Endothelial cell of umbilical vein (primary cell): ENCODE results near the gene RNF111. TPM values are rescaled to one million over a fixed set of nuclear protein-coding genes. Genes with fewer than 3 reads are reported as not detected.

Source experiments
- BruUV-seq: library from RNA; stranded (reverse); fragments of 400-500 nt; replicated peaks from 2 replicates; lab custom pipeline; 2021; lab: Mats Ljungman, UMichigan
- CTCF ChIA-PET: fragments of 300-600, 350-600 bp; sonication (Branson Sonifier 250); formaldehyde crosslinking; loops from one replicate; lab custom pipeline; 2021; ENCODE audit warnings: antibody characterized with exemption, inconsistent platforms; lab: Charles Lee
- POLR2A ChIA-PET: fragments of 300-600, 350-600 bp; sonication (Branson Sonifier 250); formaldehyde crosslinking; loops from one replicate; lab custom pipeline; 2021; ENCODE audit warnings: antibody characterized with exemption, inconsistent platforms; lab: Charles Lee
- DNase-seq: peaks from one replicate; pipeline ENCODE4 v3.0.0-alpha.2; 2011; ENCODE audit warnings: low read depth, low spot score
- FAIRE-seq: peaks from 2 replicates; lab custom pipeline; 2011; peaks lifted over from hg19 to GRCh38; lab: Jason Lieb, UNC
- H2AFZ ChIP-seq: 2 replicates; pipeline ENCODE4 v1.6.0; 2012; ENCODE audit warnings: low read depth, low read length, control low read depth, inconsistent platforms
- H3K27ac ChIP-seq: 2 replicates; pipeline ENCODE4 v1.5.1; 2011; ENCODE audit warnings: low read depth, mild to moderate bottlenecking, control low read depth, low read length, moderate library complexity; ENCODE audit not compliant: insufficient read depth
- H3K27me3 ChIP-seq, 2 experiments: 2 replicates each; pipeline versions ENCODE4 v1.6.0 to v1.6.1; 2011; ENCODE audit warnings: low read length in 2 of 2, mixed read lengths in 1 of 2; ENCODE audit not compliant: control insufficient read depth in 2 of 2, insufficient read depth in 2 of 2
- H3K36me3 ChIP-seq, 2 experiments: 2 replicates in 1 of 2; 3 replicates in 1 of 2; pipeline ENCODE4 v1.5.1; 2011; ENCODE audit warnings: low read length in 2 of 2, mild to moderate bottlenecking in 1 of 2, moderate library complexity in 1 of 2; ENCODE audit not compliant: control insufficient read depth in 2 of 2, insufficient read depth in 2 of 2; ENCODE audit errors: extremely low read depth in 1 of 2
- H3K4me1 ChIP-seq: 3 replicates; pipeline ENCODE4 v1.5.1; 2011; ENCODE audit warnings: mild to moderate bottlenecking, low read length; ENCODE audit not compliant: control insufficient read depth, insufficient read depth; ENCODE audit errors: extremely low read depth
- H3K4me2 ChIP-seq: 2 replicates; pipeline ENCODE4 v1.6.1; 2011; ENCODE audit warnings: low read length, control low read depth, mixed read lengths; ENCODE audit not compliant: insufficient read depth
- H3K4me3 ChIP-seq, 3 experiments: fragments of 200-600 bp in 1 of 3; sonication (generic), shearing (Covaris generic) in 1 of 3; replicated peaks in 1 of 3; 2 replicates each; pipeline ENCODE4 v1.5.1; 2011 to 2016; ENCODE audit warnings: control low read depth in 3 of 3, low read length in 3 of 3, mild to moderate bottlenecking in 2 of 3, inconsistent platforms in 1 of 3, low read depth in 1 of 3, moderate library complexity in 1 of 3; ENCODE audit not compliant: insufficient read depth in 1 of 3
- H3K79me2 ChIP-seq: 2 replicates; pipeline ENCODE4 v1.6.0; 2012; ENCODE audit warnings: low read length, inconsistent platforms; ENCODE audit not compliant: control insufficient read depth, insufficient read depth
- H3K9ac ChIP-seq: replicated peaks from 2 replicates; pipeline ENCODE3; 2011; ENCODE audit warnings: low read length, control low read depth; ENCODE audit not compliant: insufficient read depth; ENCODE audit errors: extremely low read depth
- H3K9me1 ChIP-seq: replicated peaks from 3 replicates; pipeline ENCODE4 v1.6.0; 2011; ENCODE audit warnings: mild to moderate bottlenecking, low read length; ENCODE audit not compliant: control insufficient read depth, insufficient read depth; ENCODE audit errors: extremely low read depth
- H3K9me3 ChIP-seq: replicated peaks from 2 replicates; pipeline ENCODE4 v1.5.1; 2012; ENCODE audit warnings: low read length, inconsistent platforms; ENCODE audit not compliant: control insufficient read depth, insufficient read depth
- H4K20me1 ChIP-seq: replicated peaks from 2 replicates; pipeline ENCODE3; 2011; ENCODE audit warnings: mild to moderate bottlenecking, low read length; ENCODE audit not compliant: control insufficient read depth, insufficient read depth; ENCODE audit errors: extremely low read depth
- CTCF ChIP-seq, 2 donors: IDR thresholded peaks; 1 replicate in 1 of 2; 2 replicates in 1 of 2; pipeline ENCODE4 v1.5.1; 2011; ENCODE audit warnings: low read length in 2 of 2, mild to moderate bottlenecking in 2 of 2, moderate library complexity in 2 of 2, control low read depth in 1 of 2, inconsistent platforms in 1 of 2, low read depth in 1 of 2; ENCODE audit not compliant: insufficient read depth in 1 of 2; ENCODE audit errors: extremely low read depth in 1 of 2
- EZH2 ChIP-seq: IDR thresholded peaks from 2 replicates; pipeline ENCODE4 v1.6.1; 2012; ENCODE audit warnings: borderline replicate concordance, low read depth, mild to moderate bottlenecking, moderate library complexity, low read length, inconsistent platforms; ENCODE audit not compliant: severe bottlenecking
- FOS ChIP-seq: IDR thresholded peaks from 2 replicates; pipeline ENCODE4 v1.6.1; 2011; ENCODE audit warnings: mild to moderate bottlenecking, low read length, moderate library complexity, borderline replicate concordance; ENCODE audit not compliant: insufficient read depth
- GATA2 ChIP-seq: IDR thresholded peaks from 2 replicates; pipeline ENCODE4 v1.7.0; 2011; ENCODE audit warnings: low read depth, mild to moderate bottlenecking, moderate library complexity, mixed read lengths, low read length; ENCODE audit not compliant: insufficient read length, insufficient read depth
- JUN ChIP-seq: IDR thresholded peaks from 2 replicates; pipeline ENCODE4 v1.6.1; 2011; ENCODE audit warnings: borderline replicate concordance, low read depth; ENCODE audit not compliant: insufficient read length, insufficient read depth
- MAX ChIP-seq: IDR thresholded peaks from 2 replicates; pipeline ENCODE4 v1.6.1; 2011; ENCODE audit not compliant: insufficient read depth, insufficient read length
- MYC ChIP-seq: IDR thresholded peaks from one replicate; pipeline ENCODE4 v1.6.1; 2011; ENCODE audit warnings: mild to moderate bottlenecking, low read depth, low read length
- POLR2AphosphoS5 ChIP-seq: IDR thresholded peaks from 2 replicates; pipeline ENCODE4 v1.6.1; 2012; ENCODE audit warnings: low read depth, mild to moderate bottlenecking, control low read depth, low read length, moderate library complexity; ENCODE audit not compliant: insufficient read depth
- dilution Hi-C: fragments of 300-500 bp; cut with MboI; formaldehyde crosslinking; loops from one replicate; pipeline ENCODE4 v1.15.0; 2019; ENCODE audit warnings: low sequenced_read_pairs; ENCODE audit not compliant: extremely low pct_ligation_motif_present
- intact Hi-C: fragments of 100-400 bp; cut with micrococcal nuclease; formaldehyde crosslinking; loops from one replicate; pipeline ENCODE4 v1.10.0; 2022
- polyA plus RNA-seq, 4 experiments: library from polyadenylated mRNA; depleted of rRNA in 3 of 4; stranded (reverse) in 3 of 4; unstranded in 1 of 4; fragments of >200 nt; gene quantifications; 2 replicates each; pipeline versions ENCODE4 v1.2.1 to v1.2.3, GENCODE V29; 2011 to 2012; ENCODE audit warnings: missing spikeins in 1 of 4
- total RNA-seq: library from RNA; stranded (reverse); gene quantifications from 2 replicates; pipeline ENCODE4 v1.2.3, GENCODE V29; 2021

Gene RNF111
- total and polyA plus RNA-seq, 2 donors (not counting 3 experiments of a cell fraction or from before 2014, with no cell fraction given) = 22.3 to 42.6 TPM

GRCh38 chr15:59059076-59059597 is 71.7 kb downstream of the RNF111 start:
- FAIRE-seq (no peak), DNase-seq (no peak)
- POLR2A ChIA-PET = no interaction called here
- H3K4me2 ChIP-seq = no peak overlapping the region
- dilution Hi-C loops (no loop called here), intact Hi-C loops (no loop called here)
- H4K20me1 ChIP-seq = no peaks in the 10 kb centered on the region
- BruUV-seq = no TSS peak
- no peaks in the 10 kb centered on the region for H3K4me1 ChIP-seq
- no peak overlapping the region for H2AFZ ChIP-seq
- TF ChIP-seq POLR2AphosphoS5 = no peak
- TF ChIP-seq CTCF (IDR thresholded peaks at IDR 0.05; ENCODE audit: extremely low read depth in 1 of 2, insufficient read depth in 1 of 2, low read depth in 1 of 2, low read length in 2 of 2) = no peak
- TF ChIP-seq EZH2 = no peak
- TF ChIP-seq GATA2 = no peak
- TF ChIP-seq MYC = no peak
- no peak for TF ChIP-seq MAX
- TF ChIP-seq FOS = no peak
- no peak for TF ChIP-seq JUN
- H3K27me3 ChIP-seq = no peaks in the 10 kb centered on the region
- peaks cover 21% of the 10 kb centered on the region in 2 experiments for H3K36me3 ChIP-seq
- no peak overlapping the region for H3K27ac ChIP-seq
- no peaks in the 10 kb centered on the region for H3K9me1 ChIP-seq
- H3K79me2 ChIP-seq = peaks cover 2% of the 10 kb centered on the region
- no peak overlapping the region for H3K9ac ChIP-seq
- no peaks in the 10 kb centered on the region for H3K9me3 ChIP-seq
- CTCF ChIA-PET = interaction anchor here (1.3 kb wide), 1 partner anchor 9 kb away, joined by 6 read pairs; no protein-coding TSS in a partner anchor
- H3K4me3 ChIP-seq = no peak overlapping the region
